ENCODE results near the gene SRC.

SRC gene

GRCh38 chr20:37315021-37315451, 30.9 kb upstream of the SRC start:
- no peak for DNase-seq

- DNase-seq: no peak
Observed at GRCh38 chr20:37315452-37316110, 30.4 kb upstream of the SRC start.

- no peak for DNase-seq
Observed at GRCh38 chr20:37316116-37316774, 29.7 kb upstream of the SRC start.

GRCh38 chr20:37316775-37317170, 29.2 kb upstream of the SRC start:
- no peak for DNase-seq

GRCh38 chr20:37317316-37317715, 28.6 kb upstream of the SRC start:
- DNase-seq: no peak

GRCh38 chr20:37317994-37318640, 27.8 kb upstream of the SRC start:
- DNase-seq: no peak

GRCh38 chr20:37319151-37319671, 26.7 kb upstream of the SRC start:
- DNase-seq: no peak

GRCh38 chr20:37323985-37324384, 22.0 kb upstream of the SRC start:
- DNase-seq: no peak

GRCh38 chr20:37325206-37325605, 20.7 kb upstream of the SRC start:
- DNase-seq: no peak

GRCh38 chr20:37326666-37327065, 19.3 kb upstream of the SRC start:
- DNase-seq: no peak

GRCh38 chr20:37327748-37328147, 18.2 kb upstream of the SRC start:
- DNase-seq: no peak

GRCh38 chr20:37328149-37328945, 17.6 kb upstream of the SRC start:
- DNase-seq: no peak

GRCh38 chr20:37329481-37330165, 16.3 kb upstream of the SRC start:
- no peak for DNase-seq

- no peak for DNase-seq
Observed at GRCh38 chr20:37330316-37330715, 15.6 kb upstream of the SRC start.

GRCh38 chr20:37331060-37331857, 14.7 kb upstream of the SRC start:
- DNase-seq: no peak

- no peak for DNase-seq
Observed at GRCh38 chr20:37333130-37333847, 12.7 kb upstream of the SRC start.

GRCh38 chr20:37333848-37334318, 12.1 kb upstream of the SRC start:
- no peak for DNase-seq

GRCh38 chr20:37334450-37334849, 11.5 kb upstream of the SRC start:
- DNase-seq: no peak

GRCh38 chr20:37335642-37336368, 10.1 kb upstream of the SRC start:
- DNase-seq: no peak

Measured in anterior cingulate cortex (tissue), 58 donors.